ENCODE measurements around the gene PRKCE. TPM values are rescaled to one million over a fixed set of nuclear protein-coding genes. Genes with fewer than 3 reads are reported as not detected.
A peak's percentile ranks its signal among the peaks of the same experiment; 100 is the strongest.

Gene PRKCE
- total and polyA plus RNA-seq, 2 donors (not counting 1 experiment from before 2014, with no cell fraction given), result 14.1 to 19.0 TPM

DNA sequence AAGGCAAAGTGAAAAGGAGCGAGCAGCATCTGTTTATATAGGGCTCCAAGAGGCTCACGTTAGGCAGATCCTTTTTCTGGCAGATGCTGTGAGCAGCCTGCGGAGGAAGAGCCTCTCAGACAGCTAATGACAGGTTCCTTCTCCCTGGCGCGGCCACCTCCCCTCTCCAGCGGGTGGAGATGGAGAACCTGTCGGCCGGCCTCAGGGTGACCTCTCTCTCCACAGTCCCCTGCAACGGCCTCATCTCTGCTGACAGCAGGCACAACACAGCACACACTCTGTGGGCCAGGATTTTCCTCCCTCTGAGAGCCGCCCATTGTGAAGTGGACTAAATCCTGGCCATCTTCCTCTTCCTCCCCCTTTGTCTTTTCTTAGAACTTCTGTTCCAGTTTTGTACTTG, 119.8 kb downstream of the PRKCE start:
- H3K79me2 ChIP-seq (ENCODE audit: control insufficient read depth, insufficient read depth, low read length), result no peaks in the 10 kb centered on the region
- H3K9me3 ChIP-seq (ENCODE audit: control insufficient read depth, insufficient read depth, low read depth, low read length), result no peaks in the 10 kb centered on the region
- H2AFZ ChIP-seq (ENCODE audit: low read length), result no peak overlapping the region
- H3K36me3 ChIP-seq (ENCODE audit: control insufficient read depth, insufficient read depth, low read length), result no peaks in the 10 kb centered on the region
- H3K4me3 ChIP-seq (replicated peaks in 1 of 4; ENCODE audit: control extremely low read depth in 1 of 4, insufficient read depth in 1 of 4, low read depth in 3 of 4, low read length in 4 of 4), result peak overlapping the region; percentile 22 to 43 (median 37)
- H3K27me3 ChIP-seq (ENCODE audit: control insufficient read depth, insufficient read depth, low read length), result no peaks in the 10 kb centered on the region
- H4K20me1 ChIP-seq (ENCODE audit: control insufficient read depth, extremely low read depth, insufficient read depth, low read length), result no peaks in the 10 kb centered on the region
- DNase-seq (ENCODE audit: low read depth in 2 of 2), result peak; percentile 25 to 51
- H3K9ac ChIP-seq (ENCODE audit: insufficient read depth, low read length), result no peak overlapping the region
- TF ChIP-seq, protein P1, sequence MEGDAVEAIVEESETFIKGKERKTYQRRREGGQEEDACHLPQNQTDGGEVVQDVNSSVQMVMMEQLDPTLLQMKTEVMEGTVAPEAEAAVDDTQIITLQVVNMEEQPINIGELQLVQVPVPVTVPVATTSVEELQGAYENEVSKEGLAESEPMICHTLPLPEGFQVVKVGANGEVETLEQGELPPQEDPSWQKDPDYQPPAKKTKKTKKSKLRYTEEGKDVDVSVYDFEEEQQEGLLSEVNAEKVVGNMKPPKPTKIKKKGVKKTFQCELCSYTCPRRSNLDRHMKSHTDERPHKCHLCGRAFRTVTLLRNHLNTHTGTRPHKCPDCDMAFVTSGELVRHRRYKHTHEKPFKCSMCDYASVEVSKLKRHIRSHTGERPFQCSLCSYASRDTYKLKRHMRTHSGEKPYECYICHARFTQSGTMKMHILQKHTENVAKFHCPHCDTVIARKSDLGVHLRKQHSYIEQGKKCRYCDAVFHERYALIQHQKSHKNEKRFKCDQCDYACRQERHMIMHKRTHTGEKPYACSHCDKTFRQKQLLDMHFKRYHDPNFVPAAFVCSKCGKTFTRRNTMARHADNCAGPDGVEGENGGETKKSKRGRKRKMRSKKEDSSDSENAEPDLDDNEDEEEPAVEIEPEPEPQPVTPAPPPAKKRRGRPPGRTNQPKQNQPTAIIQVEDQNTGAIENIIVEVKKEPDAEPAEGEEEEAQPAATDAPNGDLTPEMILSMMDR (conservative IDR thresholded peaks at IDR 0.05 in 1 of 2, IDR thresholded peaks at IDR 0.05 in 1 of 2; ENCODE audit: low read depth in 1 of 2, low read length in 2 of 2), result no peak
- no peak for TF ChIP-seq EZH2 (IDR thresholded peaks at IDR 0.05; ENCODE audit: low read length, missing control alignments)
- peak overlapping the region; percentile 87 for H3K4me2 ChIP-seq (ENCODE audit: extremely low read depth, insufficient read depth, low read length)
- peaks cover 7% of the 10 kb centered on the region for H3K4me1 ChIP-seq (ENCODE audit: control insufficient read depth, extremely low read depth, insufficient read depth, low read length)
- peak overlapping the region; percentile 68 for H3K27ac ChIP-seq (ENCODE audit: insufficient read depth, low read length)

DNA sequence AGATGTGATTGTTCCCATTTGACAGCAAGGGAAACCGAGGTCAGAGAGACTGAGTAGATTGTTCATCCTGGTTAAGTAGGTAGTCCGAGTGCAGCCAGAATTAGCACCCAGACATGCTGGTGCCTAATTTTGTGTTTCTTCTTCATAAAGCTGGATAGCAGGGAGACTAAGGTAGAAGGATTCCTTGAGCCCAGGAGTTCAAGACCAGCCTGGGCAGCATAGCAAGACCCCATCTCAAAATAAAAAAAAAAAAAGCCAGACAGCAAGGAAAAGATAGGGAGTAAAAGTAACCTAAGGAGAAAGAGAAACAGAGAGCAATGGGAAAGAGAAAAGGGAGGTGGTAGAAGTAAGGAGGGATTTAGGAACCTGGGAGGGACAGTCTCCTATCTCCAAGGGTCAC, 120.6 kb downstream of the PRKCE start:
- Histone ChIP-seq H3K4me3 (replicated peaks in 1 of 4; ENCODE audit: control extremely low read depth in 1 of 4, insufficient read depth in 1 of 4, low read depth in 3 of 4, low read length in 4 of 4) (no peak overlapping the region), H3K9ac (ENCODE audit: insufficient read depth, low read length) (no peak overlapping the region), H3K27me3 (ENCODE audit: control insufficient read depth, insufficient read depth, low read length) (no peaks in the 10 kb centered on the region), H3K4me2 (ENCODE audit: extremely low read depth, insufficient read depth, low read length) (no peak overlapping the region), H3K36me3 (ENCODE audit: control insufficient read depth, insufficient read depth, low read length) (no peaks in the 10 kb centered on the region), H2AFZ (ENCODE audit: low read length) (no peak overlapping the region), H3K79me2 (ENCODE audit: control insufficient read depth, insufficient read depth, low read length) (no peaks in the 10 kb centered on the region), H4K20me1 (ENCODE audit: control insufficient read depth, extremely low read depth, insufficient read depth, low read length) (no peaks in the 10 kb centered on the region), H3K4me1 (ENCODE audit: control insufficient read depth, extremely low read depth, insufficient read depth, low read length) (peaks cover 7% of the 10 kb centered on the region), H3K9me3 (ENCODE audit: control insufficient read depth, insufficient read depth, low read depth, low read length) (no peaks in the 10 kb centered on the region), H3K27ac (ENCODE audit: insufficient read depth, low read length) (peak overlapping the region; percentile 68)
- DNase-seq (ENCODE audit: low read depth in 2 of 2), result no peak
- TF ChIP-seq, protein P1 (conservative IDR thresholded peaks at IDR 0.05 in 1 of 2, IDR thresholded peaks at IDR 0.05 in 1 of 2; ENCODE audit: low read depth in 1 of 2, low read length in 2 of 2), result no peak
- no peak for TF ChIP-seq EZH2 (IDR thresholded peaks at IDR 0.05; ENCODE audit: low read length, missing control alignments)

- no peaks in the 10 kb centered on the region for H3K9me3 ChIP-seq (ENCODE audit: control insufficient read depth, insufficient read depth, low read depth, low read length)
- H3K9ac ChIP-seq (ENCODE audit: insufficient read depth, low read length), result no peak overlapping the region
- H3K79me2 ChIP-seq (ENCODE audit: control insufficient read depth, insufficient read depth, low read length), result no peaks in the 10 kb centered on the region
- DNase-seq (ENCODE audit: low read depth in 2 of 2), result no peak
- no peaks in the 10 kb centered on the region for H4K20me1 ChIP-seq (ENCODE audit: control insufficient read depth, extremely low read depth, insufficient read depth, low read length)
- H3K27ac ChIP-seq (ENCODE audit: insufficient read depth, low read length), result no peak overlapping the region
- peaks cover 7% of the 10 kb centered on the region for H3K4me1 ChIP-seq (ENCODE audit: control insufficient read depth, extremely low read depth, insufficient read depth, low read length)
- H2AFZ ChIP-seq (ENCODE audit: low read length), result no peak overlapping the region
- H3K4me2 ChIP-seq (ENCODE audit: extremely low read depth, insufficient read depth, low read length), result no peak overlapping the region
- H3K27me3 ChIP-seq (ENCODE audit: control insufficient read depth, insufficient read depth, low read length), result no peaks in the 10 kb centered on the region
- no peak for TF ChIP-seq EZH2 (IDR thresholded peaks at IDR 0.05; ENCODE audit: low read length, missing control alignments)
- TF ChIP-seq, protein P1 (conservative IDR thresholded peaks at IDR 0.05 in 1 of 2, IDR thresholded peaks at IDR 0.05 in 1 of 2; ENCODE audit: low read depth in 1 of 2, low read length in 2 of 2), result no peak
- no peaks in the 10 kb centered on the region for H3K36me3 ChIP-seq (ENCODE audit: control insufficient read depth, insufficient read depth, low read length)
- no peak overlapping the region for H3K4me3 ChIP-seq (replicated peaks in 1 of 4; ENCODE audit: control extremely low read depth in 1 of 4, insufficient read depth in 1 of 4, low read depth in 3 of 4, low read length in 4 of 4)
Measured at GRCh38 chr2:45773909-45774308, 122.4 kb downstream of the PRKCE start.

Data from fibroblast of lung (primary cell).